HepG2 (cell line): Measurements from ENCODE around the gene CHL1. TPM values are rescaled to one million over a fixed set of nuclear protein-coding genes. Genes with fewer than 3 reads are reported as not detected.

Experiments
- ATAC-seq: fragments of 200-7000 bp; cut with Tn5 transposase; 3 replicates; pipeline ENCODE4 v1.9.1; 2020; ENCODE audit warnings: mild to moderate bottlenecking, moderate library complexity
- BruUV-seq: library from RNA; stranded (reverse); fragments of 400-500 nt; replicated peaks from 2 replicates; lab custom pipeline; 2021; lab: Mats Ljungman, UMichigan
- CTCF ChIA-PET: fragments of 300-600 bp; formaldehyde crosslinking; extraction: SDS; loops from one replicate; lab custom pipeline; 2021; ENCODE audit warnings: low total read pairs, inconsistent platforms, low intra/inter-chr PET ratio; lab: Yijun Ruan, JAX
- POLR2A ChIA-PET: fragments of 350-600 bp; sonication (Branson Sonifier 250); formaldehyde crosslinking; loops from one replicate; lab custom pipeline; 2020; ENCODE audit warnings: antibody characterized with exemption, inconsistent platforms; lab: Yijun Ruan, JAX
- DNase-seq: peaks from one replicate; pipeline ENCODE4 v3.0.0-alpha.2; 2015; ENCODE audit warnings: low spot score
- FAIRE-seq: peaks from 3 replicates; lab custom pipeline; 2011; peaks lifted over from hg19 to GRCh38; lab: Jason Lieb, UNC
- H2AFZ ChIP-seq: one replicate; pipeline ENCODE4 v1.6.1; 2011; ENCODE audit warnings: low read length, inconsistent platforms
- H3K27ac ChIP-seq: fragments of 300-600 bp; 3 replicates; pipeline ENCODE4 v1.8.0; 2011; ENCODE audit warnings: mixed run types, mild to moderate bottlenecking, mixed read lengths, low read length, inconsistent platforms; ENCODE audit not compliant: insufficient read depth; ENCODE audit errors: extremely low read length
- H3K27me3 ChIP-seq, 2 experiments: fragments of 200-600 bp in 1 of 2; 2 replicates in 1 of 2; 3 replicates in 1 of 2; pipeline versions ENCODE4 v1.6.0 to v1.8.0; 2011; ENCODE audit warnings: low read length in 2 of 2, mild to moderate bottlenecking in 2 of 2, moderate library complexity in 2 of 2, inconsistent platforms in 1 of 2; ENCODE audit not compliant: insufficient read depth in 2 of 2, control insufficient read depth in 1 of 2
- H3K36me3 ChIP-seq, 2 experiments: fragments of 200-600 bp in 1 of 2; replicated peaks in 1 of 2; 2 replicates in 1 of 2; 3 replicates in 1 of 2; pipeline versions ENCODE4 v1.5.1 to v1.8.0; 2011; ENCODE audit warnings: low read length in 2 of 2, inconsistent platforms in 1 of 2; ENCODE audit not compliant: insufficient read depth in 2 of 2, control insufficient read depth in 1 of 2
- H3K4me1 ChIP-seq: 2 replicates; pipeline ENCODE4 v1.5.1; 2012; ENCODE audit warnings: low read length, inconsistent platforms; ENCODE audit not compliant: insufficient read depth
- H3K4me2 ChIP-seq: 2 replicates; pipeline ENCODE4 v1.6.0; 2011; ENCODE audit warnings: low read depth, low read length, inconsistent platforms
- H3K4me3 ChIP-seq, 3 experiments: fragments of 200-600 bp in 1 of 3; sonication (generic), shearing (Covaris generic) in 1 of 3; replicated peaks in 1 of 3; 2 replicates each; pipeline ENCODE4 v1.5.1; 2011 to 2016; ENCODE audit warnings: low read length in 3 of 3, inconsistent platforms in 2 of 3, low read depth in 2 of 3, mild to moderate bottlenecking in 2 of 3, control low read depth in 1 of 3, mixed read lengths in 1 of 3; ENCODE audit not compliant: insufficient read depth in 1 of 3
- H3K79me2 ChIP-seq: one replicate; pipeline ENCODE4 v1.6.1; 2011; ENCODE audit warnings: low read length, inconsistent platforms; ENCODE audit not compliant: insufficient read depth
- H3K9ac ChIP-seq: 2 replicates; pipeline ENCODE4 v1.6.0; 2011; ENCODE audit warnings: mild to moderate bottlenecking, low read depth, low read length, inconsistent platforms; ENCODE audit not compliant: insufficient read depth
- H3K9me3 ChIP-seq: 2 replicates; pipeline ENCODE4 v1.5.1; 2012; ENCODE audit warnings: mild to moderate bottlenecking, low read length
- H4K20me1 ChIP-seq: 2 replicates; pipeline ENCODE4 v1.6.0; 2011; ENCODE audit warnings: inconsistent platforms, mild to moderate bottlenecking, low read length, moderate library complexity; ENCODE audit not compliant: insufficient read depth
- FUBP1 ChIP-seq: sonication (generic); formaldehyde crosslinking; IDR thresholded peaks from 2 replicates; pipeline ENCODE4 v1.5.1; 2020; ENCODE audit warnings: missing genetic modification reagents, mild to moderate bottlenecking, borderline replicate concordance
- GABPA ChIP-seq, 2 experiments: IDR thresholded peaks; 2 replicates each; pipeline ENCODE4 v1.6.1; 2011 to 2016; ENCODE audit warnings: low read depth in 2 of 2, low read length in 1 of 2, missing biosample characterization in 1 of 2, missing genetic modification characterization in 1 of 2
- GLI4 ChIP-seq: sonication (generic); formaldehyde crosslinking; IDR thresholded peaks from 2 replicates; pipeline ENCODE4 v1.5.1; 2020; ENCODE audit warnings: missing genetic modification reagents, mild to moderate bottlenecking, moderate library complexity, borderline replicate concordance
- RAD51 ChIP-seq: fragments of 450-650 bp; IDR thresholded peaks from 2 replicates; pipeline ENCODE4 v1.6.1; 2016; ENCODE audit warnings: borderline replicate concordance
- ZKSCAN5 ChIP-seq: sonication (generic); formaldehyde crosslinking; IDR thresholded peaks from 2 replicates; pipeline ENCODE4 v1.5.1; 2020; ENCODE audit warnings: mild to moderate bottlenecking, missing genetic modification reagents
- ZNF142 ChIP-seq: sonication (generic); formaldehyde crosslinking; IDR thresholded peaks from 2 replicates; pipeline ENCODE4 v1.4.0; 2020; ENCODE audit warnings: missing genetic modification reagents
- ZNF543 ChIP-seq: sonication (generic); formaldehyde crosslinking; IDR thresholded peaks from 2 replicates; pipeline ENCODE4 v1.4.0; 2020; ENCODE audit warnings: mild to moderate bottlenecking, missing genetic modification reagents
- WGBS: methylation state at CpG from one replicate; pipeline ENCODE4 v1.1.6; 2017; ENCODE audit warnings: low lambda C conversion rate; 5-methylcytosine and 5-hydroxymethylcytosine counted together
- in situ Hi-C: cut with HindIII; loops from 2 replicates; pipeline ENCODE4 v1.10.0; 2017; ENCODE audit warnings: low pct_unique_long_range_greater_than_20kb; ENCODE audit not compliant: extremely low pct_ligation_motif_present
- intact Hi-C: fragments of 100-400 bp; cut with micrococcal nuclease; formaldehyde crosslinking; loops from one replicate; pipeline ENCODE4 v1.10.0; 2022; ENCODE audit not compliant: unreplicated experiment
- polyA plus RNA-seq, 8 experiments: library from polyadenylated mRNA; depleted of rRNA in 3 of 8; stranded (reverse) in 7 of 8; unstranded in 1 of 8; fragments of >200 nt; fragmentation: Illumina TruSeq in 4 of 8; extraction: Trizol in 4 of 8; gene quantifications; 2 replicates each; pipeline versions ENCODE4 v1.2.1 to v1.2.3, GENCODE V29; 2011 to 2016; ENCODE audit warnings: low read depth in 4 of 8, missing spikeins in 1 of 8, mixed read lengths in 1 of 8; ENCODE audit not compliant: insufficient read depth in 1 of 8
- total RNA-seq, 5 experiments: library from RNA; depleted of rRNA; stranded (reverse); fragments of >200 nt; fragmentation: Illumina TruSeq; extraction: Trizol; gene quantifications; 2 replicates each; pipeline ENCODE4 v1.2.3, GENCODE V29; 2016; ENCODE audit warnings: low read depth in 1 of 5
- TF ChIP-seq, protein P1 (sequence below): sonication (generic); formaldehyde crosslinking; IDR thresholded peaks from 2 replicates; pipeline ENCODE4 v1.8.0; 2022; ENCODE audit warnings: missing genetic modification reagents, low read depth, mild to moderate bottlenecking, borderline replicate concordance
- TF ChIP-seq, protein P2 (sequence below): IDR thresholded peaks from 2 replicates; pipeline ENCODE4 v1.6.1; 2016; ENCODE audit warnings: mild to moderate bottlenecking, missing biosample characterization, missing genetic modification reagents
- TF ChIP-seq, protein P3 (sequence below), 2 experiments: sonication (generic) in 1 of 2; formaldehyde crosslinking in 1 of 2; IDR thresholded peaks; 2 replicates each; pipeline versions ENCODE4 v1.4.0 to v1.6.1; 2016 to 2020; ENCODE audit warnings: borderline replicate concordance in 1 of 2, low read depth in 1 of 2, mild to moderate bottlenecking in 1 of 2, missing genetic modification reagents in 1 of 2

The CHL1 gene
- total and polyA plus RNA-seq, 2 of the 13 experiments (the other 11 are each of a cell fraction or from before 2014, with no cell fraction given): not detected

DNA sequence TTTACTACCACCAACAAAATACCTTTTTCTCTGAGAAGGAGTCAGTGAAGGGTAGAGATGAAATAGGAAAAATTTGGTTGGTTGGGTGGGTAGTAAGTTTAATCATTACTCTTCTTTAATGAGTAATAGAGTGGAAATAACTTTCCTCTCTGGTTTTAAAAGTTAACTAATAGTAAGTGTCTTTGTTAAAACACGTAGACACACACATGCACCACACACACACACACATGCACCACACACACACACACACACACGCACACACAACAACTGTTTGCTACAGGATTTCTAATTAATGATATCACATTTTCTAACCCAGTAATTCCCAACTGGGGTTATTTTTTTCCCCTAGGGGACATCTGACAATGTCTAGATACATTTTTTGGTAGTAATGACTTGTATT, 84.1 kb downstream of the CHL1 start:
- Histone ChIP-seq H3K27me3 (no peaks in the 10 kb centered on the region), H3K36me3 (no peaks in the 10 kb centered on the region), H3K4me2 (no peak overlapping the region), H2AFZ (no peak overlapping the region), H3K9ac (no peak overlapping the region), H3K27ac (no peak overlapping the region), H4K20me1 (no peaks in the 10 kb centered on the region), H3K4me3 (no peak overlapping the region), H3K79me2 (no peaks in the 10 kb centered on the region), H3K4me1 (no peaks in the 10 kb centered on the region), H3K9me3 (no peaks in the 10 kb centered on the region)
- BruUV-seq: no TSS peak
- intact Hi-C loops (no loop called here), in situ Hi-C loops (no loop called here)
- no peak for DNase-seq
- POLR2A ChIA-PET: no interaction called here
- WGBS: 11% methylated on average over 2 of the region's 2 CpGs
- no peak for FAIRE-seq
- CTCF ChIA-PET: no interaction called here
- ATAC-seq: no peak
- TF ChIP-seq, protein P1, sequence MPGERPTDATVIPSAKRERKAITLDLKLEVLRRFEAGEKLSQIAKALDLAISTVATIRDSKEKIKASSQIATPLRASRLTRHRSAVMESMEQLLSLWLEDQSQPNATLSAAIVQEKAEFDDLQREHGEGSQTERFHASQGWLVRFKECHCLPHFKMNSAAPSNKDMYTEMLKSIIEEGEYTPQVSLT: no peak
- no peak for TF ChIP-seq ZNF543 (CRISPR knock-in tag)
- no peak for TF ChIP-seq ZNF142 (CRISPR knock-in tag)
- TF ChIP-seq FUBP1 (CRISPR knock-in tag): no peak
- TF ChIP-seq, protein P2, sequence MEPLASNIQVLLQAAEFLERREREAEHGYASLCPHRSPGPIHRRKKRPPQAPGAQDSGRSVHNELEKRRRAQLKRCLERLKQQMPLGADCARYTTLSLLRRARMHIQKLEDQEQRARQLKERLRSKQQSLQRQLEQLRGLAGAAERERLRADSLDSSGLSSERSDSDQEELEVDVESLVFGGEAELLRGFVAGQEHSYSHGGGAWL (CRISPR knock-in tag): no peak
- no peak for TF ChIP-seq GABPA (IDR thresholded peaks at IDR 0.05; ENCODE audit: low read depth, low read length)
- no peak for TF ChIP-seq GABPA (CRISPR knock-in tag; IDR thresholded peaks at IDR 0.05; ENCODE audit: low read depth)
- TF ChIP-seq, protein P3, sequence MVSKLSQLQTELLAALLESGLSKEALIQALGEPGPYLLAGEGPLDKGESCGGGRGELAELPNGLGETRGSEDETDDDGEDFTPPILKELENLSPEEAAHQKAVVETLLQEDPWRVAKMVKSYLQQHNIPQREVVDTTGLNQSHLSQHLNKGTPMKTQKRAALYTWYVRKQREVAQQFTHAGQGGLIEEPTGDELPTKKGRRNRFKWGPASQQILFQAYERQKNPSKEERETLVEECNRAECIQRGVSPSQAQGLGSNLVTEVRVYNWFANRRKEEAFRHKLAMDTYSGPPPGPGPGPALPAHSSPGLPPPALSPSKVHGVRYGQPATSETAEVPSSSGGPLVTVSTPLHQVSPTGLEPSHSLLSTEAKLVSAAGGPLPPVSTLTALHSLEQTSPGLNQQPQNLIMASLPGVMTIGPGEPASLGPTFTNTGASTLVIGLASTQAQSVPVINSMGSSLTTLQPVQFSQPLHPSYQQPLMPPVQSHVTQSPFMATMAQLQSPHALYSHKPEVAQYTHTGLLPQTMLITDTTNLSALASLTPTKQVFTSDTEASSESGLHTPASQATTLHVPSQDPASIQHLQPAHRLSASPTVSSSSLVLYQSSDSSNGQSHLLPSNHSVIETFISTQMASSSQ (IDR thresholded peaks at IDR 0.05; ENCODE audit: low read depth): no peak
- TF ChIP-seq, protein P3 (CRISPR knock-in tag; IDR thresholded peaks at IDR 0.05; ENCODE audit: borderline replicate concordance): no peak
- no peak for TF ChIP-seq RAD51
- no peak for TF ChIP-seq ZKSCAN5 (CRISPR knock-in tag)
- no peak for TF ChIP-seq GLI4 (CRISPR knock-in tag)
